HepG2 (cell line): Measurements from ENCODE around the gene GNL1. TPM values are rescaled to one million over a fixed set of nuclear protein-coding genes. Genes with fewer than 3 reads are reported as not detected.
"Not testable (repeated sequence)": the region's sequence is repeated elsewhere in the genome, so short reads cannot be mapped to it uniquely, and the experiment has no call there.

Experiments used
- ATAC-seq: fragments of 200-7000 bp; cut with Tn5 transposase; 3 replicates; pipeline ENCODE4 v1.9.1; 2020; ENCODE audit warnings: mild to moderate bottlenecking, moderate library complexity
- BruUV-seq: library from RNA; stranded (reverse); fragments of 400-500 nt; replicated peaks from 2 replicates; lab custom pipeline; 2021; lab: Mats Ljungman, UMichigan
- CTCF ChIA-PET: fragments of 300-600 bp; formaldehyde crosslinking; extraction: SDS; loops from one replicate; lab custom pipeline; 2021; ENCODE audit warnings: low total read pairs, inconsistent platforms, low intra/inter-chr PET ratio; lab: Yijun Ruan, JAX
- POLR2A ChIA-PET: fragments of 350-600 bp; sonication (Branson Sonifier 250); formaldehyde crosslinking; loops from one replicate; lab custom pipeline; 2020; ENCODE audit warnings: antibody characterized with exemption, inconsistent platforms; lab: Yijun Ruan, JAX
- DNase-seq: peaks from one replicate; pipeline ENCODE4 v3.0.0-alpha.2; 2015; ENCODE audit warnings: low spot score
- FAIRE-seq: peaks from 3 replicates; lab custom pipeline; 2011; peaks lifted over from hg19 to GRCh38; lab: Jason Lieb, UNC
- H2AFZ ChIP-seq: one replicate; pipeline ENCODE4 v1.6.1; 2011; ENCODE audit warnings: low read length, inconsistent platforms
- H3K27ac ChIP-seq: fragments of 300-600 bp; 3 replicates; pipeline ENCODE4 v1.8.0; 2011; ENCODE audit warnings: mixed run types, mild to moderate bottlenecking, mixed read lengths, low read length, inconsistent platforms; ENCODE audit not compliant: insufficient read depth; ENCODE audit errors: extremely low read length
- H3K27me3 ChIP-seq, 2 experiments: fragments of 200-600 bp in 1 of 2; 2 replicates in 1 of 2; 3 replicates in 1 of 2; pipeline versions ENCODE4 v1.6.0 to v1.8.0; 2011; ENCODE audit warnings: low read length in 2 of 2, mild to moderate bottlenecking in 2 of 2, moderate library complexity in 2 of 2, inconsistent platforms in 1 of 2; ENCODE audit not compliant: insufficient read depth in 2 of 2, control insufficient read depth in 1 of 2
- H3K36me3 ChIP-seq, 2 experiments: fragments of 200-600 bp in 1 of 2; replicated peaks in 1 of 2; 2 replicates in 1 of 2; 3 replicates in 1 of 2; pipeline versions ENCODE4 v1.5.1 to v1.8.0; 2011; ENCODE audit warnings: low read length in 2 of 2, inconsistent platforms in 1 of 2; ENCODE audit not compliant: insufficient read depth in 2 of 2, control insufficient read depth in 1 of 2
- H3K4me1 ChIP-seq: 2 replicates; pipeline ENCODE4 v1.5.1; 2012; ENCODE audit warnings: low read length, inconsistent platforms; ENCODE audit not compliant: insufficient read depth
- H3K4me2 ChIP-seq: 2 replicates; pipeline ENCODE4 v1.6.0; 2011; ENCODE audit warnings: low read depth, low read length, inconsistent platforms
- H3K4me3 ChIP-seq, 3 experiments: fragments of 200-600 bp in 1 of 3; sonication (generic), shearing (Covaris generic) in 1 of 3; replicated peaks in 1 of 3; 2 replicates each; pipeline ENCODE4 v1.5.1; 2011 to 2016; ENCODE audit warnings: low read length in 3 of 3, inconsistent platforms in 2 of 3, low read depth in 2 of 3, mild to moderate bottlenecking in 2 of 3, control low read depth in 1 of 3, mixed read lengths in 1 of 3; ENCODE audit not compliant: insufficient read depth in 1 of 3
- H3K79me2 ChIP-seq: one replicate; pipeline ENCODE4 v1.6.1; 2011; ENCODE audit warnings: low read length, inconsistent platforms; ENCODE audit not compliant: insufficient read depth
- H3K9ac ChIP-seq: 2 replicates; pipeline ENCODE4 v1.6.0; 2011; ENCODE audit warnings: mild to moderate bottlenecking, low read depth, low read length, inconsistent platforms; ENCODE audit not compliant: insufficient read depth
- H3K9me3 ChIP-seq: 2 replicates; pipeline ENCODE4 v1.5.1; 2012; ENCODE audit warnings: mild to moderate bottlenecking, low read length
- H4K20me1 ChIP-seq: 2 replicates; pipeline ENCODE4 v1.6.0; 2011; ENCODE audit warnings: inconsistent platforms, mild to moderate bottlenecking, low read length, moderate library complexity; ENCODE audit not compliant: insufficient read depth
- ATF7-NPFF ChIP-seq: sonication (generic); formaldehyde crosslinking; IDR thresholded peaks from 2 replicates; pipeline ENCODE4 v1.8.1; 2023; ENCODE audit warnings: mild to moderate bottlenecking, low read depth, missing genetic modification reagents, moderate library complexity
- WGBS: methylation state at CpG from one replicate; pipeline ENCODE4 v1.1.6; 2017; ENCODE audit warnings: low lambda C conversion rate; 5-methylcytosine and 5-hydroxymethylcytosine counted together
- in situ Hi-C: cut with HindIII; loops from 2 replicates; pipeline ENCODE4 v1.10.0; 2017; ENCODE audit warnings: low pct_unique_long_range_greater_than_20kb; ENCODE audit not compliant: extremely low pct_ligation_motif_present
- intact Hi-C: fragments of 100-400 bp; cut with micrococcal nuclease; formaldehyde crosslinking; loops from one replicate; pipeline ENCODE4 v1.10.0; 2022; ENCODE audit not compliant: unreplicated experiment
- polyA plus RNA-seq, 8 experiments: library from polyadenylated mRNA; depleted of rRNA in 3 of 8; stranded (reverse) in 7 of 8; unstranded in 1 of 8; fragments of >200 nt; fragmentation: Illumina TruSeq in 4 of 8; extraction: Trizol in 4 of 8; gene quantifications; 2 replicates each; pipeline versions ENCODE4 v1.2.1 to v1.2.3, GENCODE V29; 2011 to 2016; ENCODE audit warnings: low read depth in 4 of 8, missing spikeins in 1 of 8, mixed read lengths in 1 of 8; ENCODE audit not compliant: insufficient read depth in 1 of 8
- total RNA-seq, 5 experiments: library from RNA; depleted of rRNA; stranded (reverse); fragments of >200 nt; fragmentation: Illumina TruSeq; extraction: Trizol; gene quantifications; 2 replicates each; pipeline ENCODE4 v1.2.3, GENCODE V29; 2016; ENCODE audit warnings: low read depth in 1 of 5

GNL1 gene
- total and polyA plus RNA-seq, 2 of the 13 experiments (the other 11 are each of a cell fraction or from before 2014, with no cell fraction given) = 35.0 to 55.6 TPM

DNA sequence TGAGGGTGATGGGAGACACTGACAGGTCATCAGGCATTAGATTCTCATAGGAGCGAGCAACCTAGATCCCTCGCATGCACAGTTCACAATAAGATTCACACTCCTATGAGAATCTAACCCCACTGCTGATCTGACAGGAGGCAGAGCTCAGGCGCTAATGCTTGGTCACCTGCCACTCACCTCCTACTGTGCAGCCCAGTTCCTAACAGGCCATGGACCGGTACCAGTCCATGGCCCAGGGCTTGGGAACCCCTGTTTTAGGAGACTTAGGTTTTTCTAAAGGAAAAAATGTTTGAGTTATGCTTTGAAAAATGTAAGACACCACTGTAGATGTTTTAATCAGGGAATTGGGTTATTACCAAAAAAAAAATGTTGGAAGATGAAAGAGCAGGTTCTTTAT, 60.3 kb downstream of the GNL1 start:
- ATAC-seq (no peak), DNase-seq (no peak), FAIRE-seq (no peak)
- CTCF ChIA-PET = no interaction called here
- H3K27me3 ChIP-seq = peaks cover 0 to 5% of the 10 kb centered on the region in 2 experiments; a peak in 1 of 5 replicates
- H3K4me1 ChIP-seq = peaks cover 15% of the 10 kb centered on the region
- H3K27ac ChIP-seq = no peak overlapping the region
- no peaks in the 10 kb centered on the region for H3K79me2 ChIP-seq
- peaks cover 1 to 14% of the 10 kb centered on the region in 2 experiments; a peak in 3 of 5 replicates for H3K36me3 ChIP-seq
- 77% methylated on average over 4 of the region's 4 CpGs for WGBS
- H3K9me3 ChIP-seq = no peaks in the 10 kb centered on the region
- no peak overlapping the region for H3K4me3 ChIP-seq
- H2AFZ ChIP-seq = no peak overlapping the region
- POLR2A ChIA-PET = no interaction called here
- no peak for TF ChIP-seq ATF7-NPFF
- in situ Hi-C loops = no loop called here
- intact Hi-C loops = no loop called here
- no TSS peak for BruUV-seq
- no peak overlapping the region for H3K9ac ChIP-seq
- no peak overlapping the region for H3K4me2 ChIP-seq
- no peaks in the 10 kb centered on the region for H4K20me1 ChIP-seq

DNA sequence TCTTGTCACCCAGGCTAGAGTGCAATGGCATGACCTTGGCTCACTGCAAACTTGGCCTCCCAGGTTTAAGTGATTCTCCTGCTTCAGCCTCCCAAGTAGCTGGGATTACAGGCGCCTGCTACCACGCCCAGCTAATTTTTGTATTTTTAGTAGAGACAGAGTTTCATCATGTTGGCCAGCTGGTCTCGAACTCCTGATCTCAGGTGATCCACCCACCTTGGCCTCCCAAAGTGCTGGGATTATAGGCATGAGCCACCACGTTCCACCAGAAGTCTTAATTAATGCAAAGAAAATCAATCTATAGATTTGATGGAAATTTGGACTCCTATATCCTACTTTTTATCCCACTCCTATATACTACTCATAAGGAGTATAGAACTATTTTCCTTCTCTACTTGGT, 61.2 kb downstream of the GNL1 start:
- H3K9ac ChIP-seq, H4K20me1 ChIP-seq, FAIRE-seq, DNase-seq, intact Hi-C loops, in situ Hi-C loops, ATAC-seq, BruUV-seq, H3K4me3 ChIP-seq, H2AFZ ChIP-seq, H3K27me3 ChIP-seq, H3K79me2 ChIP-seq, H3K9me3 ChIP-seq, H3K4me2 ChIP-seq, H3K27ac ChIP-seq, CTCF ChIA-PET: not testable (repeated sequence)
- POLR2A ChIA-PET = interaction anchor here (0.5 kb wide), 1 partner anchor 33 kb away, joined by 3 read pairs; no protein-coding TSS in a partner anchor
- peaks cover 17% of the 10 kb centered on the region for H3K4me1 ChIP-seq
- 94% methylated on average over 4 of the region's 4 CpGs for WGBS
- H3K36me3 ChIP-seq = peaks cover 1 to 19% of the 10 kb centered on the region in 2 experiments; a peak in 4 of 5 replicates
